ENCODE data around the gene FAM89A. TPM values are rescaled to one million over a fixed set of nuclear protein-coding genes. Genes with fewer than 3 reads are reported as not detected.

The FAM89A gene
- total and polyA plus RNA-seq, 2 of the 8 experiments (the other 6 are each of a cell fraction or from before 2014, with no cell fraction given): 2.1 to 2.2 TPM

DNA sequence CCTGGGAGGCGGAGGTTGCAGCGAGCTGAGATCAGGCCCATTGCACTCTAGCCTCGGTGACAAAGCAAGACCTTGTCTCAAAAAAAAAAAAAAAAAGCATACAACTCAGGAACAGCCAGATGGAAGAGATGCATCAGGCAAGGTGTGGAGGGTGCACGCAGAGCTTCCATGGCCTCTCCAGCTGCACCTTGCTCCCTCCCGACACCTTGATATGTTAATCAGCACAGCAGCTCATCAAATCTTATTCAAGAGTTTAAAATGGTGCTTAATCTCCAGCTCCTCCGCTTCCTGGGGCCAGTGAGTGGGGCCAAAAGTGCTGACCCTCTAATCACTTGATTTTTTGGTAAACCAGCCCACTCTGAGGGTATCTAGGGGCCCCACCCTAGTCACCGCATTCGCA, 29.3 kb upstream of the FAM89A start (continued):
- TF ChIP-seq RBBP5 (IDR thresholded peaks at IDR 0.05; ENCODE audit: borderline replicate concordance, low read depth, low read length) (no peak), JUND (IDR thresholded peaks at IDR 0.05; ENCODE audit: low read length) (no peak), ASH2L (IDR thresholded peaks at IDR 0.05; ENCODE audit: low read length) (no peak), KDM1A (IDR thresholded peaks at IDR 0.05; ENCODE audit: borderline replicate concordance, low read length) (no peak), MAFK (IDR thresholded peaks at IDR 0.05; ENCODE audit: low read depth, low read length) (no peak), SP1 (IDR thresholded peaks at IDR 0.05; ENCODE audit: low read depth, low read length) (no peak)
- TF ChIP-seq, protein P1, sequence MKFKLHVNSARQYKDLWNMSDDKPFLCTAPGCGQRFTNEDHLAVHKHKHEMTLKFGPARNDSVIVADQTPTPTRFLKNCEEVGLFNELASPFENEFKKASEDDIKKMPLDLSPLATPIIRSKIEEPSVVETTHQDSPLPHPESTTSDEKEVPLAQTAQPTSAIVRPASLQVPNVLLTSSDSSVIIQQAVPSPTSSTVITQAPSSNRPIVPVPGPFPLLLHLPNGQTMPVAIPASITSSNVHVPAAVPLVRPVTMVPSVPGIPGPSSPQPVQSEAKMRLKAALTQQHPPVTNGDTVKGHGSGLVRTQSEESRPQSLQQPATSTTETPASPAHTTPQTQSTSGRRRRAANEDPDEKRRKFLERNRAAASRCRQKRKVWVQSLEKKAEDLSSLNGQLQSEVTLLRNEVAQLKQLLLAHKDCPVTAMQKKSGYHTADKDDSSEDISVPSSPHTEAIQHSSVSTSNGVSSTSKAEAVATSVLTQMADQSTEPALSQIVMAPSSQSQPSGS (IDR thresholded peaks at IDR 0.05; ENCODE audit: low read length): no peak
- TF ChIP-seq, protein P2, sequence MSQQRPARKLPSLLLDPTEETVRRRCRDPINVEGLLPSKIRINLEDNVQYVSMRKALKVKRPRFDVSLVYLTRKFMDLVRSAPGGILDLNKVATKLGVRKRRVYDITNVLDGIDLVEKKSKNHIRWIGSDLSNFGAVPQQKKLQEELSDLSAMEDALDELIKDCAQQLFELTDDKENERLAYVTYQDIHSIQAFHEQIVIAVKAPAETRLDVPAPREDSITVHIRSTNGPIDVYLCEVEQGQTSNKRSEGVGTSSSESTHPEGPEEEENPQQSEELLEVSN (IDR thresholded peaks at IDR 0.05): no peak
